Caco-2 (cell line): ENCODE measurements around the gene RAB36. TPM values are rescaled to one million over a fixed set of nuclear protein-coding genes. Genes with fewer than 3 reads are reported as not detected.

ENCODE experiments used
- BruUV-seq: library from RNA; stranded (reverse); fragments of 400-500 nt; replicated peaks from 2 replicates; lab custom pipeline; 2021; lab: Mats Ljungman, UMichigan
- CTCF ChIA-PET: fragments of 300-600 bp; sonication (Branson Sonifier 250); formaldehyde crosslinking; loops from one replicate; lab custom pipeline; 2022; ENCODE audit warnings: antibody characterized with exemption; lab: Charles Lee
- POLR2A ChIA-PET: fragments of 300-600 bp; sonication (Branson Sonifier 250); formaldehyde crosslinking; loops from one replicate; lab custom pipeline; 2022; ENCODE audit warnings: antibody characterized with exemption; lab: Charles Lee
- DNase-seq, 2 experiments: peaks; one replicate each; pipeline versions ENCODE4 v3.0.0 to v3.0.0-alpha.2; 2020 to 2022
- H3K27me3 ChIP-seq: replicated peaks from 2 replicates; pipeline ENCODE4 v1.6.0; 2011; ENCODE audit warnings: low read length; ENCODE audit not compliant: control insufficient read depth, insufficient read depth
- H3K36me3 ChIP-seq: 2 replicates; pipeline ENCODE4 v1.5.1; 2011; ENCODE audit warnings: low read length; ENCODE audit not compliant: control insufficient read depth, insufficient read depth
- H3K4me1 ChIP-seq: fragments of 250-450 bp; sonication (Bioruptor Pico); 2 replicates; pipeline ENCODE4 v1.5.1; 2020; ENCODE audit warnings: mild to moderate bottlenecking
- H3K4me3 ChIP-seq: 2 replicates; pipeline ENCODE4 v1.5.1; 2011; ENCODE audit warnings: low read depth, mild to moderate bottlenecking, control low read depth, low read length
- H3K9me3 ChIP-seq: fragments of 250-450 bp; sonication (Bioruptor Pico); 2 replicates; pipeline ENCODE4 v1.5.1; 2020; ENCODE audit warnings: mild to moderate bottlenecking, moderate library complexity
- H3K27ac Mint-ChIP-seq: one replicate; pipeline ENCODE4 v1.8.0; 2022; ENCODE audit warnings: mixed read lengths; ENCODE audit not compliant: unreplicated experiment
- H3K27me3 Mint-ChIP-seq: one replicate; pipeline ENCODE4 v1.8.0; 2022; ENCODE audit warnings: mixed read lengths; ENCODE audit not compliant: insufficient read depth, unreplicated experiment
- H3K36me3 Mint-ChIP-seq: one replicate; pipeline ENCODE4 v1.8.0; 2022; ENCODE audit warnings: mild to moderate bottlenecking, mixed read lengths; ENCODE audit not compliant: insufficient read depth, unreplicated experiment
- H3K4me1 Mint-ChIP-seq: one replicate; pipeline ENCODE4 v1.8.0; 2022; ENCODE audit warnings: low read depth, mixed read lengths; ENCODE audit not compliant: unreplicated experiment
- H3K4me3 Mint-ChIP-seq: one replicate; pipeline ENCODE4 v1.8.0; 2022; ENCODE audit warnings: mild to moderate bottlenecking, moderate library complexity, mixed read lengths; ENCODE audit not compliant: unreplicated experiment
- H3K9me3 Mint-ChIP-seq: one replicate; pipeline ENCODE4 v1.8.0; 2022; ENCODE audit warnings: mixed read lengths; ENCODE audit not compliant: unreplicated experiment
- intact Hi-C: fragments of 100-400 bp; cut with micrococcal nuclease; formaldehyde crosslinking; loops from one replicate; pipeline ENCODE4 v1.10.0; 2022; ENCODE audit not compliant: unreplicated experiment
- total RNA-seq: library from RNA; stranded (reverse); gene quantifications from 2 replicates; pipeline ENCODE4 v1.2.3, GENCODE V29; 2022
- TF ChIP-seq, protein P1 (sequence below), 2 experiments: fragments of 200-600 bp in 1 of 2; IDR thresholded peaks; 1 replicate in 1 of 2; 2 replicates in 1 of 2; pipeline versions ENCODE4 v1.5.1 to v1.8.0; 2011 to 2022; ENCODE audit warnings: antibody characterized with exemption in 1 of 2, control low read depth in 1 of 2, inconsistent platforms in 1 of 2, low read depth in 1 of 2, low read length in 1 of 2, mild to moderate bottlenecking in 1 of 2, moderate library complexity in 1 of 2; ENCODE audit not compliant: insufficient read depth in 1 of 2, severe bottlenecking in 1 of 2, unreplicated experiment in 1 of 2

The RAB36 gene
- total RNA-seq, 1 experiment from 2014 or later: 0.52 TPM

DNA sequence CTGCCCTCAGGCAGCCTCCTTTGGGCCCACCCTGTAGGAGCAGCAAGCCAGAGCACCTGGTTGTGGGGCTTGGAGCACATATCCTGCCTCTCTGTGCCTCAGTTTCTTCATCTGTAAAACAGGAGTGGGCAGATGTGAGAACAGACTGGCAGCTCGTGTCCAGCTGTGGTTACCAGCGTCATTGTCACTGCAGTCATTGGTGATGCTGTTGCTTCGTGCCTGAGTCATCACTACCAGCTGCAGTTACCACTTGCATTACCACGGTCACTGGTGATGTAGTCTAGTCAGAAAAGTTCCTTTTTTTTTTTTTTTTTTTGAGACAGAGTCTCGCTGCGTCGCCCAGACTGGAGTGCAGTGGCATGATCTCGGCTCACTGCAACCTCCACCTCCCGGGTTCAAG, 23.9 kb upstream of the RAB36 start:
- Mint-ChIP-seq H3K27ac (no peak overlapping the region), H3K4me1 (no peaks in the 10 kb centered on the region), H3K36me3 (no peaks in the 10 kb centered on the region), H3K27me3 (no peaks in the 10 kb centered on the region), H3K4me3 (no peak overlapping the region), H3K9me3 (no peaks in the 10 kb centered on the region)
- TF ChIP-seq, protein P1, sequence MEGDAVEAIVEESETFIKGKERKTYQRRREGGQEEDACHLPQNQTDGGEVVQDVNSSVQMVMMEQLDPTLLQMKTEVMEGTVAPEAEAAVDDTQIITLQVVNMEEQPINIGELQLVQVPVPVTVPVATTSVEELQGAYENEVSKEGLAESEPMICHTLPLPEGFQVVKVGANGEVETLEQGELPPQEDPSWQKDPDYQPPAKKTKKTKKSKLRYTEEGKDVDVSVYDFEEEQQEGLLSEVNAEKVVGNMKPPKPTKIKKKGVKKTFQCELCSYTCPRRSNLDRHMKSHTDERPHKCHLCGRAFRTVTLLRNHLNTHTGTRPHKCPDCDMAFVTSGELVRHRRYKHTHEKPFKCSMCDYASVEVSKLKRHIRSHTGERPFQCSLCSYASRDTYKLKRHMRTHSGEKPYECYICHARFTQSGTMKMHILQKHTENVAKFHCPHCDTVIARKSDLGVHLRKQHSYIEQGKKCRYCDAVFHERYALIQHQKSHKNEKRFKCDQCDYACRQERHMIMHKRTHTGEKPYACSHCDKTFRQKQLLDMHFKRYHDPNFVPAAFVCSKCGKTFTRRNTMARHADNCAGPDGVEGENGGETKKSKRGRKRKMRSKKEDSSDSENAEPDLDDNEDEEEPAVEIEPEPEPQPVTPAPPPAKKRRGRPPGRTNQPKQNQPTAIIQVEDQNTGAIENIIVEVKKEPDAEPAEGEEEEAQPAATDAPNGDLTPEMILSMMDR (IDR thresholded peaks at IDR 0.05; ENCODE audit: insufficient read depth in 1 of 2, low read depth in 1 of 2, low read length in 1 of 2, severe bottlenecking in 1 of 2, unreplicated experiment in 1 of 2): no peak
- H3K36me3 ChIP-seq: no peaks in the 10 kb centered on the region
- no peak overlapping the region for H3K4me3 ChIP-seq
- intact Hi-C loops: no loop called here
- POLR2A ChIA-PET: interaction anchor here (0.5 kb wide), 1 partner anchor 13 kb away, joined by 3 read pairs; no protein-coding TSS in a partner anchor
- no peaks in the 10 kb centered on the region for H3K4me1 ChIP-seq
- CTCF ChIA-PET: no interaction called here
- no TSS peak for BruUV-seq
- no peak for DNase-seq
- H3K27me3 ChIP-seq: no peaks in the 10 kb centered on the region
- H3K9me3 ChIP-seq: no peaks in the 10 kb centered on the region

DNA sequence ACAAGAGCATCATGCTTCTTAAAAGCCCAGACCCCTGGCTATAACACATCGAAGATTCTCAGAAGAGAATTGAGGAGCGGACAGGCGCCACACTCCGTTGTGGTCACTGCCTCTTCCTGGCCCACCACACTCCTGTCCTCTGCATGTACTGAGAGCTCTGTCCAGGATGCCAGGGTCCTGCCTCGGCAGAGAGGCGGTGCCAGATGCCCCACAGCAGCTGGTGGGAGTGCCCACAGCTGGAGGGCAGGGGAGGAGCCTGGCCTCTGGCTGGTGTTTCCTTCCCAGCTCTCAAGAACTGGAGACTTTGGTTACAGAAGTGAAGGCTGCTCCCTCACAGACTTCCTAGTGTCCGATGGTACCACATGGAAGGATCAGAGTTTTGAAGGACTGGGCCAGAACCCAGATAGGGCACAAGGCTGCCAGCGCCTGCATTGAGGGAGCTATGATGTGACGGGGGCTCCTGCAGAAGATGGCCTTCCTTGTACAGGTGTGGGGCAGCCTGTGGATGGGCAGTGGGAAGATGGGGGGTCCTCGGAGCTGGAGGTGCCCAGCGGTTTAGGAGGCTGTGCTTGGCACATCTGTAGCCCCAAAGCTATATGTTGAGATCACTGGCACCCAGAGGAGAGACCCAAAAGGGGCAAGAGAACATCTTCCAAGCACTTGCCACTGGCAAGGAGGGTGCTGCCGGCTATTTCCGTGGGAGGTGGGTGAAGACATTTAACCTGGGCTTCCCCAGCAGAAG, 22.9 kb upstream of the RAB36 start:
- POLR2A ChIA-PET: no interaction called here
- Mint-ChIP-seq H3K4me1 (no peaks in the 10 kb centered on the region), H3K4me3 (no peak overlapping the region), H3K36me3 (no peaks in the 10 kb centered on the region), H3K9me3 (no peaks in the 10 kb centered on the region), H3K27ac (no peak overlapping the region), H3K27me3 (no peaks in the 10 kb centered on the region)
- intact Hi-C loops: no loop called here
- no peaks in the 10 kb centered on the region for H3K27me3 ChIP-seq
- BruUV-seq: no TSS peak
- no peak overlapping the region for H3K4me3 ChIP-seq
- H3K36me3 ChIP-seq: no peaks in the 10 kb centered on the region
- no peaks in the 10 kb centered on the region for H3K4me1 ChIP-seq
- no peaks in the 10 kb centered on the region for H3K9me3 ChIP-seq
- DNase-seq: no peak
- TF ChIP-seq, protein P1 (IDR thresholded peaks at IDR 0.05; ENCODE audit: insufficient read depth in 1 of 2, low read depth in 1 of 2, low read length in 1 of 2, severe bottlenecking in 1 of 2, unreplicated experiment in 1 of 2): no peak
- CTCF ChIA-PET: interaction anchor here (1.3 kb wide), 1 partner anchor 162 kb away, joined by 4 read pairs; no protein-coding TSS in a partner anchor

DNA sequence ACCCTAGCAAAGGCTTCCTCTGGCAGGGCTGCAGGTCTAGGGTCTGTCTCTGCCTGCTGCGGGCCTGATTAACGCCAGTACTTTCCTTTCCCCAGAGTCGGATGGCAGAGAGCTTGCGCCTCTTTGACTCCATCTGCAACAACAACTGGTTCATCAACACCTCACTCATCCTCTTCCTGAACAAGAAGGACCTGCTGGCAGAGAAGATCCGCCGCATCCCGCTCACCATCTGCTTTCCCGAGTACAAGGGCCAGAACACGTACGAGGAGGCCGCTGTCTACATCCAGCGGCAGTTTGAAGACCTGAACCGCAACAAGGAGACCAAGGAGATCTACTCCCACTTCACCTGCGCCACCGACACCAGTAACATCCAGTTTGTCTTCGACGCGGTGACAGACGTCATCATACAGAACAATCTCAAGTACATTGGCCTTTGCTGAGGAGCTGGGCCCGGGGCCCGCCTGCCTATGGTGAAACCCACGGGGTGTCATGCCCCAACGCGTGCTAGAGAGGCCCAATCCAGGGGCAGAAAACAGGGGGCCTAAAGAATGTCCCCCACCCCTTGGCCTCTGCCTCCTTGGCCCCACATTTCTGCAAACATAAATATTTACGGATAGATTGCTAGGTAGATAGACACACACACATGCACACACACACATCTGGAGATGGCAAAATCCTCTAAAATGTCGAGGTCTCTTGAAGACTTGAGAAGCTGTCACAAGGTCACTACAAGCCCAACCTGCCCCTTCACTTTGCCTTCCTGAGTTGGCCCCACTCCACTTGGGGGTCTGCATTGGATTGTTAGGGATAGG, 22.1 kb upstream of the RAB36 start:
- CTCF ChIA-PET: interaction anchor here (1.3 to 1.8 kb wide), 2 partner anchors 163 to 166 kb away, joined by 4 to 7 read pairs; no protein-coding TSS in a partner anchor
- H3K36me3 ChIP-seq: no peaks in the 10 kb centered on the region
- H3K4me1 Mint-ChIP-seq: no peaks in the 10 kb centered on the region
- no TSS peak for BruUV-seq
- H3K27ac Mint-ChIP-seq: no peak overlapping the region
- no peak for DNase-seq
- H3K9me3 Mint-ChIP-seq: no peaks in the 10 kb centered on the region
- H3K4me3 ChIP-seq: no peak overlapping the region
- no peaks in the 10 kb centered on the region for H3K4me1 ChIP-seq
- POLR2A ChIA-PET: no interaction called here
- H3K4me3 Mint-ChIP-seq: no peak overlapping the region
- no peaks in the 10 kb centered on the region for H3K27me3 ChIP-seq
- H3K27me3 Mint-ChIP-seq: no peaks in the 10 kb centered on the region
- intact Hi-C loops: no loop called here
- no peaks in the 10 kb centered on the region for H3K36me3 Mint-ChIP-seq
- TF ChIP-seq, protein P1 (IDR thresholded peaks at IDR 0.05; ENCODE audit: insufficient read depth in 1 of 2, low read depth in 1 of 2, low read length in 1 of 2, severe bottlenecking in 1 of 2, unreplicated experiment in 1 of 2): no peak
- no peaks in the 10 kb centered on the region for H3K9me3 ChIP-seq
